Astrocyte (in vitro differentiated cells and primary cell): ENCODE data around the gene ARIH2. TPM values are rescaled to one million over a fixed set of nuclear protein-coding genes. Genes with fewer than 3 reads are reported as not detected.
A peak's percentile ranks its signal among the peaks of the same experiment; 100 is the strongest.

ENCODE experiments used
- DNase-seq: peaks from one replicate; pipeline ENCODE4 v3.0.0-alpha.2; 2010; ENCODE audit warnings: low read depth
- FAIRE-seq: peaks from 2 replicates; lab custom pipeline; 2011; peaks lifted over from hg19 to GRCh38; lab: Jason Lieb, UNC
- H2AFZ ChIP-seq: 2 replicates; pipeline ENCODE4 v1.6.0; 2012; ENCODE audit warnings: low read depth, low read length, inconsistent platforms
- H3K27ac ChIP-seq: 2 replicates; pipeline ENCODE4 v1.5.1; 2011; ENCODE audit warnings: low read depth, low read length, inconsistent platforms
- H3K27me3 ChIP-seq: 2 replicates; pipeline ENCODE4 v1.6.0; 2011; ENCODE audit warnings: low read length, inconsistent platforms; ENCODE audit not compliant: insufficient read depth
- H3K36me3 ChIP-seq: 2 replicates; pipeline ENCODE4 v1.5.1; 2011; ENCODE audit warnings: low read length, inconsistent platforms; ENCODE audit not compliant: insufficient read depth
- H3K4me1 ChIP-seq: 2 replicates; pipeline ENCODE4 v1.5.1; 2011; ENCODE audit warnings: low read length, inconsistent platforms; ENCODE audit not compliant: insufficient read depth
- H3K4me2 ChIP-seq: 2 replicates; pipeline ENCODE4 v1.6.0; 2012; ENCODE audit warnings: low read length, inconsistent platforms
- H3K4me3 ChIP-seq: 2 replicates; pipeline ENCODE4 v1.5.1; 2011; ENCODE audit warnings: low read depth, mild to moderate bottlenecking, low read length, inconsistent platforms; ENCODE audit not compliant: insufficient read depth
- H3K79me2 ChIP-seq: 2 replicates; pipeline ENCODE4 v1.6.0; 2012; ENCODE audit warnings: mild to moderate bottlenecking, low read length, inconsistent platforms; ENCODE audit not compliant: insufficient read depth
- H3K9ac ChIP-seq: 2 replicates; pipeline ENCODE4 v1.6.0; 2012; ENCODE audit warnings: mild to moderate bottlenecking, low read length, inconsistent platforms
- H3K9me3 ChIP-seq: 2 replicates; pipeline ENCODE4 v1.5.1; 2012; ENCODE audit warnings: low read depth, mild to moderate bottlenecking, low read length, inconsistent platforms; ENCODE audit not compliant: insufficient read depth
- H4K20me1 ChIP-seq: 2 replicates; pipeline ENCODE4 v1.6.0; 2012; ENCODE audit warnings: low read length, inconsistent platforms; ENCODE audit not compliant: insufficient read depth
- H3K27ac Mint-ChIP-seq: one replicate; pipeline ENCODE4 v1.8.0; 2021; ENCODE audit warnings: mild to moderate bottlenecking, mixed read lengths; ENCODE audit not compliant: unreplicated experiment
- H3K27me3 Mint-ChIP-seq: one replicate; pipeline ENCODE4 v1.8.0; 2021; ENCODE audit warnings: low read depth, mixed read lengths; ENCODE audit not compliant: unreplicated experiment
- H3K36me3 Mint-ChIP-seq: one replicate; pipeline ENCODE4 v1.8.0; 2021; ENCODE audit warnings: low read depth, mixed read lengths; ENCODE audit not compliant: unreplicated experiment
- H3K4me1 Mint-ChIP-seq: one replicate; pipeline ENCODE4 v1.8.0; 2021; ENCODE audit warnings: low read depth, mixed read lengths; ENCODE audit not compliant: unreplicated experiment
- H3K4me3 Mint-ChIP-seq: one replicate; pipeline ENCODE4 v1.8.0; 2021; ENCODE audit warnings: mild to moderate bottlenecking, moderate library complexity, mixed read lengths; ENCODE audit not compliant: unreplicated experiment
- H3K9me3 Mint-ChIP-seq: one replicate; pipeline ENCODE4 v1.8.0; 2021; ENCODE audit warnings: mild to moderate bottlenecking, mixed read lengths; ENCODE audit not compliant: unreplicated experiment
- EZH2 ChIP-seq: IDR thresholded peaks from 2 replicates; pipeline ENCODE4 v1.6.1; 2012; ENCODE audit warnings: mild to moderate bottlenecking, low read length, inconsistent platforms; ENCODE audit not compliant: insufficient read depth
- total RNA-seq: library from RNA; stranded (reverse); gene quantifications from 2 replicates; pipeline ENCODE4 v1.2.1, GENCODE V29; 2021
- TF ChIP-seq, protein P1 (sequence below): IDR thresholded peaks from 2 replicates; pipeline ENCODE4 v1.5.1; 2011; ENCODE audit warnings: low read depth, mild to moderate bottlenecking, inconsistent platforms, low read length, moderate library complexity; ENCODE audit not compliant: insufficient read depth

Gene ARIH2
- total RNA-seq, 1 donor from 2014 or later = 94.6 TPM

- Histone ChIP-seq H3K4me3 (no peak overlapping the region), H3K4me2 (no peak overlapping the region), H2AFZ (no peak overlapping the region), H3K9me3 (no peaks in the 10 kb centered on the region), H3K36me3 (peaks cover 53% of the 10 kb centered on the region), H4K20me1 (peaks cover 44% of the 10 kb centered on the region), H3K27me3 (no peaks in the 10 kb centered on the region), H3K4me1 (peaks cover 19% of the 10 kb centered on the region), H3K27ac (no peak overlapping the region), H3K79me2 (peaks cover 45% of the 10 kb centered on the region), H3K9ac (no peak overlapping the region)
- TF ChIP-seq, protein P1, sequence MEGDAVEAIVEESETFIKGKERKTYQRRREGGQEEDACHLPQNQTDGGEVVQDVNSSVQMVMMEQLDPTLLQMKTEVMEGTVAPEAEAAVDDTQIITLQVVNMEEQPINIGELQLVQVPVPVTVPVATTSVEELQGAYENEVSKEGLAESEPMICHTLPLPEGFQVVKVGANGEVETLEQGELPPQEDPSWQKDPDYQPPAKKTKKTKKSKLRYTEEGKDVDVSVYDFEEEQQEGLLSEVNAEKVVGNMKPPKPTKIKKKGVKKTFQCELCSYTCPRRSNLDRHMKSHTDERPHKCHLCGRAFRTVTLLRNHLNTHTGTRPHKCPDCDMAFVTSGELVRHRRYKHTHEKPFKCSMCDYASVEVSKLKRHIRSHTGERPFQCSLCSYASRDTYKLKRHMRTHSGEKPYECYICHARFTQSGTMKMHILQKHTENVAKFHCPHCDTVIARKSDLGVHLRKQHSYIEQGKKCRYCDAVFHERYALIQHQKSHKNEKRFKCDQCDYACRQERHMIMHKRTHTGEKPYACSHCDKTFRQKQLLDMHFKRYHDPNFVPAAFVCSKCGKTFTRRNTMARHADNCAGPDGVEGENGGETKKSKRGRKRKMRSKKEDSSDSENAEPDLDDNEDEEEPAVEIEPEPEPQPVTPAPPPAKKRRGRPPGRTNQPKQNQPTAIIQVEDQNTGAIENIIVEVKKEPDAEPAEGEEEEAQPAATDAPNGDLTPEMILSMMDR = no peak
- TF ChIP-seq EZH2 = no peak
- FAIRE-seq (no peak), DNase-seq (no peak)
- Mint-ChIP-seq H3K4me1 (peaks cover 29% of the 10 kb centered on the region), H3K9me3 (peaks cover 2% of the 10 kb centered on the region), H3K27ac (no peak overlapping the region), H3K36me3 (peaks cover 30% of the 10 kb centered on the region), H3K4me3 (no peak overlapping the region), H3K27me3 (no peaks in the 10 kb centered on the region)
Observed at GRCh38 chr3:49030321-49030720, 111.7 kb downstream of the ARIH2 start.

DNA sequence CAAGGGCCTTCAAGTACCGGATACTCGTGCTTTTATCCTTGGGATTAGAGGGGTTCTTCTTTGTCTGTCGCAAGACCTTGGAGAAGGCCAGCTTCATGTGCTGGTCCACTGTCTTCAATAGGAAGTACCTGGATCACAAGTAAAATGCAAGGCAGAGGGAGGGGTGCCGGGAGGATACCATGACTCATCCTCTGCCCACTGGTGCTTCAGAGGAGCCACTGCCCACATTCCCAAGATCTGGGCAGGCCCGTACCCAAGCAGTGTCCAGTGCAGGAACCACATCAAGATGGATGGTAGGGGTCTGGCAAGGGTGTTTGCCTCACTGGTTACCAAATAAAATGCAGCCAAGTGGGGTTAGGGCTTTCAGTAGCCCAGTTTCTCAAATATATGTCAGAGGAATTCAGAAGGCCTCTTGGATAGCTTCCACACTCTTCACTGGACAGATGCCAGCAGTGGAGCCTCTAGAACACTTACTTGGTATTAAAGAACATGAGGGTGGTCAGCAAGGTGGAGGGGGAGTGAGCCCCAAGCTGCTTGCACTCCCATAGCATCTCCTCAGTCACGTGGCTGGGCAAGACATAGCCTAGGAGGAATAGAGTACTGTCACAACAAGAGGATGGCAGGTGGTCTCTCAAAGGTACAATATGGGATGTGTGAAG, 114.1 kb downstream of the ARIH2 start:
- Mint-ChIP-seq H3K9me3 (no peaks in the 10 kb centered on the region), H3K4me3 (no peak overlapping the region), H3K27ac (peak overlapping the region; percentile 53), H3K27me3 (no peaks in the 10 kb centered on the region), H3K36me3 (peaks cover 18% of the 10 kb centered on the region), H3K4me1 (peaks cover 25% of the 10 kb centered on the region)
- no peak for FAIRE-seq
- Histone ChIP-seq H2AFZ (no peak overlapping the region), H3K79me2 (peaks cover 20% of the 10 kb centered on the region), H4K20me1 (peaks cover 26% of the 10 kb centered on the region), H3K9me3 (no peaks in the 10 kb centered on the region), H3K27ac (no peak overlapping the region), H3K4me1 (peaks cover 17% of the 10 kb centered on the region), H3K4me2 (no peak overlapping the region), H3K9ac (no peak overlapping the region), H3K27me3 (no peaks in the 10 kb centered on the region), H3K36me3 (peaks cover 34% of the 10 kb centered on the region), H3K4me3 (no peak overlapping the region)
- DNase-seq = no peak
- TF ChIP-seq EZH2 = no peak
- TF ChIP-seq, protein P1 = no peak

- peaks cover 17% of the 10 kb centered on the region for H3K4me1 Mint-ChIP-seq
- TF ChIP-seq, protein P1 = no peak
- TF ChIP-seq EZH2 = no peak
- FAIRE-seq = no peak
Observed at GRCh38 chr3:49034650-49035049, 116.0 kb downstream of the ARIH2 start.

More at GRCh38 chr3:49034650-49035049, 116.0 kb downstream of the ARIH2 start:
- H3K9ac ChIP-seq = no peak overlapping the region
- H3K4me2 ChIP-seq = no peak overlapping the region
- Mint-ChIP-seq H3K4me3 (no peak overlapping the region), H3K27me3 (no peaks in the 10 kb centered on the region), H3K9me3 (no peaks in the 10 kb centered on the region), H3K27ac (no peak overlapping the region), H3K36me3 (peaks cover 16% of the 10 kb centered on the region)
- peaks cover 6% of the 10 kb centered on the region for H3K79me2 ChIP-seq
- H2AFZ ChIP-seq = no peak overlapping the region
- H3K36me3 ChIP-seq = peaks cover 36% of the 10 kb centered on the region
- H3K27ac ChIP-seq = no peak overlapping the region
- no peaks in the 10 kb centered on the region for H3K9me3 ChIP-seq
- peaks cover 6% of the 10 kb centered on the region for H3K4me1 ChIP-seq
- no peak for DNase-seq
- H4K20me1 ChIP-seq = peaks cover 19% of the 10 kb centered on the region
- H3K4me3 ChIP-seq = no peak overlapping the region
- H3K27me3 ChIP-seq = no peaks in the 10 kb centered on the region
